Subcutaneous adipose tissue (tissue), 4 donors: ENCODE results near the gene ERO1B. TPM values are rescaled to one million over a fixed set of nuclear protein-coding genes. Genes with fewer than 3 reads are reported as not detected.

ENCODE experiments used
- total RNA-seq, 4 donors: library from RNA; depleted of rRNA; stranded (reverse); fragments of >200 nt; gene quantifications; one replicate each; pipeline ENCODE4 v1.1.0, GENCODE V29; 2016
- TF ChIP-seq, protein P1 (sequence below): fragments of 450-650 bp; IDR thresholded peaks from one replicate; pipeline ENCODE4 v1.5.1; 2016; ENCODE audit warnings: low read depth, mild to moderate bottlenecking, control low read depth, antibody characterized with exemption, moderate library complexity

Gene ERO1B
- total RNA-seq, 4 donors from 2014 or later: 10.9 to 17.1 (median 12.9) TPM

DNA sequence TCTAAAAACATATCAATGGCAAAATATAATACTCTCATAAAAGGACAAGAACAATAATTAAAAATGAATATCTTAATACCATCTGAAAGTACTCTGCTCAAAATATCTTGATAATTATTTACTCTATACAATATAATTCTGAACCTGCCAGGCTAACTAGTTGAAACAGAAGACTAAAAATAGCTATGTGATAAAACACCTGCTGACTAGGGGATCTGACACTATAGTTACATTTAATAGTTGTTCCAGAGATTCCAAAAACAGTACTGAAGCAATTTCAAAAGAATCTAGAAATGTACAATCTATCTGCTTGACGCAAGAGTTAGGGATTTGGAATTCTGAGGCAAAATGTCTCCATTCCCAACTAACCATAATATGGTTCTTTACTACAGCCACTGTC lies 30.2 kb downstream of the ERO1B start:
- TF ChIP-seq, protein P1, sequence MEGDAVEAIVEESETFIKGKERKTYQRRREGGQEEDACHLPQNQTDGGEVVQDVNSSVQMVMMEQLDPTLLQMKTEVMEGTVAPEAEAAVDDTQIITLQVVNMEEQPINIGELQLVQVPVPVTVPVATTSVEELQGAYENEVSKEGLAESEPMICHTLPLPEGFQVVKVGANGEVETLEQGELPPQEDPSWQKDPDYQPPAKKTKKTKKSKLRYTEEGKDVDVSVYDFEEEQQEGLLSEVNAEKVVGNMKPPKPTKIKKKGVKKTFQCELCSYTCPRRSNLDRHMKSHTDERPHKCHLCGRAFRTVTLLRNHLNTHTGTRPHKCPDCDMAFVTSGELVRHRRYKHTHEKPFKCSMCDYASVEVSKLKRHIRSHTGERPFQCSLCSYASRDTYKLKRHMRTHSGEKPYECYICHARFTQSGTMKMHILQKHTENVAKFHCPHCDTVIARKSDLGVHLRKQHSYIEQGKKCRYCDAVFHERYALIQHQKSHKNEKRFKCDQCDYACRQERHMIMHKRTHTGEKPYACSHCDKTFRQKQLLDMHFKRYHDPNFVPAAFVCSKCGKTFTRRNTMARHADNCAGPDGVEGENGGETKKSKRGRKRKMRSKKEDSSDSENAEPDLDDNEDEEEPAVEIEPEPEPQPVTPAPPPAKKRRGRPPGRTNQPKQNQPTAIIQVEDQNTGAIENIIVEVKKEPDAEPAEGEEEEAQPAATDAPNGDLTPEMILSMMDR: no peak

DNA sequence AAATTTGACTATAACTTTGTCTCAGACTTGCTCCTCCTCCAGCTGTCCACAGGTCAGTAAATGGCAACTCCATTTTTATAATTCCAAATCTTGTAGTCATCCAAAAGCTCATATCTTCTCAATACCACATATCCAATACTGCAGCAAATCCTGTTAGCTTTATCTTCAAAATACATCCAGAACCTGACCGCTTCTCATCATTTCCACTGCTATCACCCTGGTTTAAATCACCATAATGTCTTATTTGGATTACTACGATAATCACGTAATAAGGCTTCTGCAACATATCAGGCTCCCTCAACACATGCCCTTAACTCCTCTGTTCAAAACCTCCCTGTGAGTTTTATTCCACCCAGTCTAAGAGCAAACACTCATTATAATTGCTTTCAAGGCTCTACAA lies 34.5 kb downstream of the ERO1B start:
- TF ChIP-seq, protein P1: no peak

DNA sequence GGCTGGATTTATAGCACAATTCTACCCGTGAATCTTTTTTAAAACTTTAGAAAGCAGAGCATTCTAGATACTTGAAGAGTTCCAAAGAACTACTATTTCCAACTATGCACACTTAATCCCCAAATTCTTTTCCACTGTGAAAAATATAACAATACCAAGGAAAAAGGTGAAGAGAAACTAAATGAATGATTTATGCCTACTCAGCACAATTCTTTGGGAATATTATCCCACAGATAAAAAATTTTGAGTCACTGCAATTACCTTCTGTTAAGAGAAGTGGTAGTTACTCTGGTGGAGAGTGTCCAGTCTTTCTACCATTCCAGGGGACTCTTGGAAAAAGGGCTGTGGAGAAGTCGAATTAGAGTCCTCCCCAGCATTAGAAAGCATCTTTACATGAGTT lies 39.2 kb downstream of the ERO1B start:
- TF ChIP-seq, protein P1: no peak

DNA sequence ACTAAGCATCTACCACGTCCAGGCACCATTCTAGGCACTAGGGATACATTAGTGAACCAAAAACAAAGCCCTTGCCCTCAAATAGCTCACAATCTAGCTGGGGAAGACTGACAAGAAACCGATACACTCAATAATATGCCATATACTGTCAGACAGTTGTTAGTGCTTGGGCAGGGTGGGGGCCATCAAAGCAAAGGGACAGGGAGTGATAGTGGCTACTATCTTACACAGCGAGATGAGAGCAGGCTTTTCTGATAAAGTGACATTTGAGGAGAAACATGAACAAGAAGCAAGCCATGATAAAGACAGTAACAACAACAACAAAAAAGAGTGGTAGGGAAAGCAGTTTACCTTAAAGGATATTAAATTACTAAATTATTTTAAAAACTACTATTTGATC lies 41.1 kb downstream of the ERO1B start:
- TF ChIP-seq, protein P1: no peak

DNA sequence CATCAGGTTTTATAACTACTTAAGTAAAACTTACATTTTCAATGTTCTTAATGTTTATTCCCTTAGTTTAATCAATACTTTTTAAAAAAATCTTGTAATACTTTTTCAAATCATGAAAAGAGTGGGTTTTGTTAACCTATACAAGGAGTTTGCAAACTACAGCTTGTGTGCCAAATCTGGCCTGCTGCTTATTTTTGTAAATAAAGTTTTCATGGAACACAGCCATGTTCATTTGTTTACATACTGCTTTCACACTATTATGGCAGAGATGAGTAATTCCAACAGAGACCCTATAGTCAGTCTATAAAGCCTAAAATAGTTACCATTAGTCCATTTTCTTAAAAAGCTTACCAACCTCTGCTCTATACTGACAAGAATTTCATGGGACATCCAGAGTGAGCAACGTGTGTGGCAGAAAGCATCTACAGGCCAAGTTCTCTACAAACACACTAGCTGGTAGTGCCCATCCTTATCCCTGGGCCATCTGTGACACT lies 42.6 kb downstream of the ERO1B start:
- TF ChIP-seq, protein P1: no peak

DNA sequence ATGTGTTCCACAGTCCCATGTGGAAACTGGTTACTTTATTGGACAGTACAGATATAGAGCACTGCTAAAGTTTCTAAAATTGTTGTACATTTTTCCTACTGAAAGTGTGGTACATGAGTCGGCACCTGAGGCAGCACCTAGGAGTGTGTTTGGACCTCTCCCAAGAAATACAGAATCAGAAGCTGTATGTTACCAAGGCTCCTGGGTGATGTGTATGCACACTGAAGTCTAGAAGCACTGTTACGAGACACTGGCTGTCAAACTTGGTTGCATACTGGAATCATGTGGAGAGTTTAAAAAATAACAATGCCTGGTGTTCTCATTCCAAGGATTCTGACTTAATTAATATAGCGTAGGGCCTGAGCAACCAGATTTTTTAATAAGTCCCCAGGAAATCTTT lies 46.6 kb downstream of the ERO1B start:
- TF ChIP-seq, protein P1: no peak

DNA sequence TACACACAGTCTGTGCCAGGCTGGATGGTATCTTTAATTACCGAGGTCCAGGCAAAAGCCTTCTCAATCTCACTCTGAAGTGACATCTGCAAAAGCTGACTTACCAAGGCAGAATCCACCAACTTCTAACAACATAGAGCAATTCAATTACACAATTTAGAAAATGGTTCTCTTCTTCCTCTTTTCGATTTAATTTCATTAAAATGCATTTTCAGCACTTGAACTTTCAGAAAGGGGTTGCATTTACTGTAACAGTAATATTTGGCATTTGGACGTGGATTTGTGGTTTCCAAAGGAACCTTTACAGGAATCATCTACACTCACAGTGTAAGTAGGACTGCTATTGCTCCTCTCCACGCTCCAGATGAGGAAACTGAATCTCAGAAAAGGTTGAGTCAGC lies 53.3 kb downstream of the ERO1B start:
- TF ChIP-seq, protein P1: no peak

DNA sequence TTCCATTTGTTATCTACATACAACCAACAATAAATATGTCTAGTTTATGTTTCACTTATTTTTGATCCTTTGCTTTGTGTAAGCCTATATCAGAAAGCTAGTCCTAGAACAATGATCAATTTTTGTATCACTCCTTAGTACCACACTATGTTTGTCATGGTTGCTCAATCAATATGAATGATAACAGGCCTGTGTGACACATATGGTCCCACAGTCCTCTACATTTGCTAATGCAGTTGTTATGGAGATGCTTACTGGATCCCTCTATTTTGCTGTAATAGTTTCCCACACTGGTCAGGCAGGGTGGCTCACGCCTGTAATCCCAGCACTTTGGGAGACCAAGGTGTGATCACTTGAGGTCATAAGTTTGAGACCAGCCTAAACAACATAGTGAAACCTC lies 59.1 kb downstream of the ERO1B start:
- TF ChIP-seq, protein P1: no peak
